VCaP (cell line): ENCODE results near the gene CRISP2.

Experiments used
- H3K27ac ChIP-seq: fragments of 450-650 bp; 2 replicates; pipeline ENCODE4 v1.5.1; 2017
- CTCF ChIP-seq: fragments of 450-650 bp; conservative IDR thresholded peaks from 2 replicates; pipeline ENCODE4 v1.5.1; 2017; ENCODE audit warnings: mild to moderate bottlenecking, moderate library complexity

Gene CRISP2

GRCh38 chr6:49646130-49646824 lies 67.1 kb downstream of the CRISP2 start:
- no peak overlapping the region for H3K27ac ChIP-seq
- TF ChIP-seq CTCF = no peak

GRCh38 chr6:49645139-49645538 lies 68.2 kb downstream of the CRISP2 start:
- H3K27ac ChIP-seq = no peak overlapping the region
- TF ChIP-seq CTCF = no peak
